Activated T-cell treated with anti-CD3 and anti-CD28 coated beads for 48 hours (primary cell): ENCODE results near the gene MYRIP.

Experiments
- DNase-seq: peaks from one replicate; pipeline ENCODE4 v3.0.0-alpha.2; 2020; ENCODE audit warnings: low read depth

Gene MYRIP

DNA sequence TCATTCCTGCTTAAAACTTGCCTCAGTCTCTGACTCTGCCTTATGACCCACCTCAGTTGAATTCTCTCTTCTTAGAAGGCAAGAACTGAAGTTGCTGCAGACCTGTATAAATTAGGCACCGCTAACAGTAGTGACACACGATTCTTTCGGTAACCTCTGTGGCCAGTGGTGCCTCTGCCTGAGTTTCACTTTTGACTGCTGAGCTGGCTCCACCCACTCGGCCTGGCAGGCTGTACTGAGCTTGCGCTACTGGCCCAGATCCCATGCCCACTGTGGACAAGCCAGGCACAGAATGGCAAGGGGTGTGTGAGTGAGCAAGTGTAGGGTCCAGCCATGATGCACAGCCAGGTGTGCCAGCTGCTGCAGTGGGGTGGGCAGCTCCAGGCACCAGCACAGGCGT is 481.0 kb downstream of the MYRIP start:
- no peak for DNase-seq

DNA sequence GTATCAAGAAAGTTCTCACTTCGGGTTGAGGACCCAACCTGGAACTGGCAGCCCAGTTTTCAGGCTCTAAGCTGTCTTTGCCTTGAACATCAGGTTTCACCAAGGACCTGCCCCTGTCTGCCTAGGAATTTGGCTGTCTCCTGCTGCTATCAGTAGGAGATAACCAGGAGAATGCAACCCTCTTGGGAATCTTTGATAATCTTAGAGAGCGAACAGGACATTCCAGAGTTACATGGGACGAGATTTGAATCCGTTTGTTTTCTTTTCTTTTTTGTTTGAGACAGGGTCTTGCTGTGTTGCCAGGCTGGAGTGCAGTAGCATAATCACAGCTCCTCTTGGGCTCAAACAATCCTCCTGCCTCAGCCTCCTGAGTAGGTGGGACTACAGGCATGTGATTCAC is 482.1 kb downstream of the MYRIP start:
- DNase-seq: no peak

DNA sequence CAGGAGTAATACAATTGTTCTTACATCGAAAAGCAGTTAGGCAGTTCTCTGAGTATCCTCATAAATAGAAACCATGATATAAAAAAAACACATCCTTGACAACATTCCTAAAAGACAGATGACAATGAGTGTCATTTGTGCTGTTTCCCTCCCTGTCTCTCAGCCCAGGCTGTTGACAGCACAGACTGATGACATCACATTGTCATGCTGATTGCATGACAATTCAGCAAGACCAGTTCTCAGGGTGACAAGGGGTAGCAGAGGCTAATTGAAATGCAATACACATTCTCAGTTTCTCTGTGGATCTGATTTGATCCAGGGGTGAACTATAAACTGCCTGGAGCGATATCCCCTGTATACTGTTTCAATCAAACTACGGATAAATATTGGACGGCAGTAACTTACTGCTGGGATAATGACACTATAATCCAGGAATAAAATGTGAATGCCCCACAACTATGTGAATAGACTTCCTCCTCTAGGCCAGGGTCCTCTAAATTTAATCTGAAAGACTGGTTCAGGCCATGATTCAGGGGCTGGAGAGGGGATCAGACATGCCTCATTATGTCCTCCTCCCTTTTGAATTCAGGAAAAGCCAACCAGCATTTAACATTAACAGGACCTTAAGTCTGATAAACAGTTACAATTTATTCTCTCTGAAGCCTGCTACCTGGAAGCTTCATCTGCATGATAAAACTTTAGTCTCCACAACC is 483.4 kb downstream of the MYRIP start:
- no peak for DNase-seq

- no peak for DNase-seq
These were observed 485.0 kb downstream of the MYRIP start for GRCh38 chr3:40294434-40294833.

DNA sequence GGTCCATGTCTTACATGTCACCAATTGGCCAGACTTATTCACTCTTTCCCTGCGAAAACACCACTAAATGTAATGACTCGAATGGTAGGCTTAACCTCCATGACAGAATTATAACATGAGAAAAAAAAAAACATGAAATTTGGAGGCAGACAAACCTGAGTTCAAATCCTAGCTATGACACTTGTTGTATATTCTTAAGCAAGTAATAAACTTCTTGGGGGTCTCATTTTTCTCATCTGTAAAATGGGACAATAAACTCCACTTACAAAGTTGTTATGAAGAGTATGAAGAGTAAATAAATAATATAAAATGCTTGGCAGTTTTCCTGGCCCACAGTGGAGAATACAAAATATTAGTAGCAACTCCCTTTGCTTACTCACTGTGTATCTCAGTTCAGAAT is 488.7 kb downstream of the MYRIP start:
- DNase-seq: no peak

DNA sequence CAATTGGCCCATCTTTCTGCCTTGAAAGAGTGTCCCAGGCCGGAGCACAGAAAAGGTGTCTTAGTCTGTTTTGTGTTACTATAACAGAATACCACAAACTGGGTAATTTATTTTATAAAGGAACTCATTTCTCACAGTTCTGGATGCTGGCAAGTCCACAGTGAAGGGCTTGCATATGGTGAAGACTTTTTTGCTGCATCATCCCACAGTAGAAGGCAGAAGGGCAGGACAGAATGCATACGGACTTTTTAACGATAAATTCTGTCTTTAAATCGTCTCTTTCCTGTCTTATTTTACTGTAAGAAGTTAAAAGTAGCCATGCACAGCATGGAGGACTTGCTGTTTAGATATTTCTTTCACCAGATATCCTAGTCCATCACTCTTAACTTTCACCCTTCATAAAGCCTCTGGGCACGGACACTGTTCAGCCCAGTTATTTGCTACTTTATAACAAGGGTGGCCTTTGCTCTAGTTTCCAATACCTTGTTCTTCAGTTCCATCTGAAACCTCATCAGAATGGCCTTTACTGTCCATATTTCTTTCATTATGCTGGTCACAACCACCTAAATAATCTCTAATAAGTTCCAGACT is 489.8 kb downstream of the MYRIP start:
- no peak for DNase-seq

GRCh38 chr3:40299721-40300335 is 490.4 kb downstream of the MYRIP start:
- no peak for DNase-seq

DNA sequence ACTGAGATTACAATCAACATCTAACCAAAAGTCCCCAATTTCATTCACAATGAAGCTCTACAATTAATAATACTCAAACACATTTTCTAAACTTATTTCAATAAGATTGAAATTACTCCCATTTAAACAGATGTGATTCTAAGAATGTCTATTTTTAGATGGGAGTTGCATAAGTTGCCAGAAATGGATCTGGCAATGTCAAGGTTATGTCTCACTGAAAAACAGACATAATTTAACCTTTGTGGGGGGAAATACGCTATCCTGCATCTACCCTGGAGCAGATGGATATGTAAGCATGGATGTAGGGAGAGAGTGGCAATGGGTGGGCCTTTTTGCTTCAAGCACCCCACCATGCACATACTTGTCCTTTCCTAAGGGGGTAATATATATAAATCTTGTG is 493.4 kb downstream of the MYRIP start:
- no peak for DNase-seq

DNA sequence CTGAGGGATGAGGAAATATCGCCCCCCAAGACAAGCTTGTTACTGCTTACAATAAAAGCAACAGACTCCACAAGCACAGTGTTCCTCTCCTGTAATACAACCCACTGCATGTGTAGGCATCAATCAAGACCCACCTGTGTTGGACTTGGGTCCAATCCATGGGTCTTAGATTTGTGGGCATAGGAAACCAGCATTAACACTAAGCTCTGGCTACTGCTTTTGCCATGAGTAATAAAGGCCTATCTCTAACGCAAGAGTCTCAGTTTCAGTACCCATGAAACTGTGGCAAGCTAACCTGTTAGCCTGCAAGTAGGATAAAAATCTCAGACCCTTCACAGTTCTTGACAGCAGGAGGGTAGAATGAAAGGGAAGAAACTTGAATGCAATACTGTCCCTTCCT is 494.9 kb downstream of the MYRIP start:
- DNase-seq: no peak

DNA sequence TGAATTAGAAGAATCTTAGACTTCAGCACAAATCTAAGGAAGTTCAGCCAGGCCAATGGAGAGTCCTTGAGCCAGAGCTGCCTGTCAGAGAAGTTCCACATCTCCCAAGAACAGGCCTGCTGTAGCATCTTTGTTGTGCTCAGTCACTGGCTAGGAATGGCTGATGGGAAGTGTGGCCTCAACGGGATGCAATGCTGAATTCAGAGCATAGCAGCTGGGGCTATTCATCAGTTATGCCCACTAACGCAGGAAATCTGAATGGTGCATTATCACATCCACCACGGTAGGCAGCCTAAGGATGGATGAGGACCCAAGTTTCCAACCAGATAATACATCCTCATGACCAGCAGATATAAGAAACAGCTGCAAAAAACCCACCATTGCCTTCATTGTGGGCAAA is 496.9 kb downstream of the MYRIP start:
- no peak for DNase-seq

GRCh38 chr3:40307176-40307575 is 497.8 kb downstream of the MYRIP start:
- DNase-seq: no peak

DNA sequence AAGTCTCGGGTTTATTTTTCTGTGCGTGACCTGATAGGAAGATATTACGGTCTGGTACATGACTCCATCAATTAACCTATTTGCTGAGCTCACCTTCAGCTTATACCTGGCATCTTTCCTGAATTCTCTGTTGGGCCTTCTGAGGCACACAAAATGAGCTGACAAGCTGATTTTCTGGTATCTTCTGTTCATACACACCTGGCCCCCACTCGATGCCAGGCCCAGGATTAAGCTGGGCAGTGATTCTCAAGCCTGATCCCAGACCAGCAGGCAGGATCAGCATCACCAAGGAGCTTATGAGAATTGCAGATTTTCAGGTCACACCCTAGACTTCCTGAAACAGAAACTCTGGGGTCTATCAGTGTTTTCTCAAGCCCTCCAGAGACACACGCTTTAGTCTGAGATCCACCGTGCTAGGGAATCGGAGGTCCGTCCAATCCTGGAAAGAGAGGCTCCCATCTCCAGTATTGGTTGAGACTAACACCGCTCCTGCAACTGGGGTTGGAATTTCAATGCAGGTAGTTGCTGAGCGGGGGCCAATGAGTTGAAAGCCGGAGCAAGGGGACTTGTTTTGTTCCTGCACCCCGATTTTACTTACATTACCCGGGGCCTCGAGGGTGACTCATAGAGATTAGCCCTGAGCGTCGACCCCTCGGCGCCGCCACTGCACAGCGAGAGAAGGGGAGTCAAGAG is 499.5 kb downstream of the MYRIP start:
- no peak for DNase-seq

- peak; percentile 97 for DNase-seq
These were observed 500.1 kb downstream of the MYRIP start, which contains the start of gene EIF1B for GRCh38 chr3:40309418-40309924. Gene EIF1B, plus strand, starts transcription at chr3:40309707. Its CDS starts 235 bp downstream, at chr3:40309942.
